ENCODE measurements around the gene STK32C. TPM values are rescaled to one million over a fixed set of nuclear protein-coding genes. Genes with fewer than 3 reads are reported as not detected.

Gene STK32C
- total and polyA plus RNA-seq, 10 donors, result 9.6 to 27.8 (median 15.7) TPM

GRCh38 chr10:132281915-132282666 lies 25.7 kb downstream of the STK32C start:
- Histone ChIP-seq H3K9me3 (no peaks in the 10 kb centered on the region), H3K4me3 (no peak overlapping the region), H3K27me3 (replicated peaks in 1 of 7) (peaks cover 0 to 14% (median 0%) of the 10 kb centered on the region in 7 donors), H3K4me1 (no peaks in the 10 kb centered on the region), H3K36me3 (no peaks in the 10 kb centered on the region), H3K27ac (no peak overlapping the region)
- TF ChIP-seq POLR2A (IDR thresholded peaks at IDR 0.05) (no peak), POLR2AphosphoS5 (IDR thresholded peaks at IDR 0.05) (no peak)
- TF ChIP-seq, protein P1, sequence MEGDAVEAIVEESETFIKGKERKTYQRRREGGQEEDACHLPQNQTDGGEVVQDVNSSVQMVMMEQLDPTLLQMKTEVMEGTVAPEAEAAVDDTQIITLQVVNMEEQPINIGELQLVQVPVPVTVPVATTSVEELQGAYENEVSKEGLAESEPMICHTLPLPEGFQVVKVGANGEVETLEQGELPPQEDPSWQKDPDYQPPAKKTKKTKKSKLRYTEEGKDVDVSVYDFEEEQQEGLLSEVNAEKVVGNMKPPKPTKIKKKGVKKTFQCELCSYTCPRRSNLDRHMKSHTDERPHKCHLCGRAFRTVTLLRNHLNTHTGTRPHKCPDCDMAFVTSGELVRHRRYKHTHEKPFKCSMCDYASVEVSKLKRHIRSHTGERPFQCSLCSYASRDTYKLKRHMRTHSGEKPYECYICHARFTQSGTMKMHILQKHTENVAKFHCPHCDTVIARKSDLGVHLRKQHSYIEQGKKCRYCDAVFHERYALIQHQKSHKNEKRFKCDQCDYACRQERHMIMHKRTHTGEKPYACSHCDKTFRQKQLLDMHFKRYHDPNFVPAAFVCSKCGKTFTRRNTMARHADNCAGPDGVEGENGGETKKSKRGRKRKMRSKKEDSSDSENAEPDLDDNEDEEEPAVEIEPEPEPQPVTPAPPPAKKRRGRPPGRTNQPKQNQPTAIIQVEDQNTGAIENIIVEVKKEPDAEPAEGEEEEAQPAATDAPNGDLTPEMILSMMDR (IDR thresholded peaks at IDR 0.05 in 8 of 11, conservative IDR thresholded peaks at IDR 0.05 in 3 of 11), result no peak
- peak; percentile 59 for DNase-seq
- intact Hi-C loops (cut with DNase I; ENCODE audit: low total_unique reads), result no loop called here
- WGBS, 5 donors, result 74 to 95% (median 84%) methylated on average over 24 to 34 of the region's 34 CpGs

GRCh38 chr10:132280646-132281074 lies 27.1 kb downstream of the STK32C start:
- no peaks in the 10 kb centered on the region for H3K9me3 ChIP-seq
- 90 to 95% (median 92%) methylated on average over 20 of the region's 20 CpGs for WGBS, 5 donors
- TF ChIP-seq, protein P1 (IDR thresholded peaks at IDR 0.05 in 8 of 11, conservative IDR thresholded peaks at IDR 0.05 in 3 of 11), result no peak
- TF ChIP-seq POLR2A (IDR thresholded peaks at IDR 0.05) (no peak), POLR2AphosphoS5 (IDR thresholded peaks at IDR 0.05) (no peak)
- no peak overlapping the region for H3K4me3 ChIP-seq
- no peak overlapping the region for H3K27ac ChIP-seq
- DNase-seq, result peak; percentile 36
- no peaks in the 10 kb centered on the region for H3K36me3 ChIP-seq
- H3K4me1 ChIP-seq, result no peaks in the 10 kb centered on the region
- peaks cover 0 to 14% (median 0%) of the 10 kb centered on the region in 7 donors for H3K27me3 ChIP-seq (replicated peaks in 1 of 7)
- intact Hi-C loops (cut with DNase I; ENCODE audit: low total_unique reads), result no loop called here

DNA sequence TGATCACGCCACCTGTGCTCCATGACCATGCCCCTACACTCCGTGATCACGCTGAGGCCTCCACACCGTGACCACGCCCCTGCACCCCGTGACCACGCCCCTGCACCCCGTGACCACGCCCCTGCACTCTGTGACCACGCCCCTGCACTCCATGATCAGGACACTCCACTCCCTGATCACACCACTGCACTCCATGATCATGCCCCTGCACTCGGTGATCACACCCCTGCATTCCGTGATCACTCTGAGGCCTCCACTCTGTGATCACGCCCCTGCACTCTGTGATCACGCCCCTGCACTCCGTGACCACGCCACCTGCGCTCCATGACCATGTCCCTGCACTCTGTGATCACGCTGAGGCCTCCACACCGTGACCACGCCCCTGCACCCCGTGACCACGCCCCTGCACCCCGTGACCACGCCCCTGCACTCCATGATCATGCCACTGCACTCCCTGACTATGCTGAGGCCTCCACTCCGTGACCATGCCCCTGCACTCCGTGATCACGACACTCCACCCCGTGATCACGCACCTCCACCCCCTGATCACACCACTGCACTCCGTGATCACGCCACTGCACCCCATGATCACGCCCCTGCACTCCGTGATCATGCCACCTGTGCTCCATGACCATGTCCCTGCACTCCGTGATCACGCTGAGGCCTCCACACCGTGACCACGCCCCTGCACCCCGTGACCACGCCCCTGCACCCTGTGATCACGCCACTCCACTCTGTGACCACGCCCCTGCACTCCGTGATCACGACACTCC lies 27.7 kb downstream of the STK32C start:
- Histone ChIP-seq H3K27ac (no peak overlapping the region), H3K27me3 (replicated peaks in 1 of 7) (peaks cover 0 to 14% (median 0%) of the 10 kb centered on the region in 7 donors), H3K4me1 (no peaks in the 10 kb centered on the region), H3K36me3 (no peaks in the 10 kb centered on the region), H3K4me3 (no peak overlapping the region), H3K9me3 (no peaks in the 10 kb centered on the region)
- TF ChIP-seq, protein P1 (IDR thresholded peaks at IDR 0.05 in 8 of 11, conservative IDR thresholded peaks at IDR 0.05 in 3 of 11), result no peak
- TF ChIP-seq POLR2A (IDR thresholded peaks at IDR 0.05) (no peak), POLR2AphosphoS5 (IDR thresholded peaks at IDR 0.05) (no peak)
- intact Hi-C loops (cut with DNase I; ENCODE audit: low total_unique reads), result no loop called here
- DNase-seq, result peak; percentile 36
- WGBS, 5 donors, result 85 to 94% (median 91%) methylated on average over 43 of the region's 43 CpGs

DNA sequence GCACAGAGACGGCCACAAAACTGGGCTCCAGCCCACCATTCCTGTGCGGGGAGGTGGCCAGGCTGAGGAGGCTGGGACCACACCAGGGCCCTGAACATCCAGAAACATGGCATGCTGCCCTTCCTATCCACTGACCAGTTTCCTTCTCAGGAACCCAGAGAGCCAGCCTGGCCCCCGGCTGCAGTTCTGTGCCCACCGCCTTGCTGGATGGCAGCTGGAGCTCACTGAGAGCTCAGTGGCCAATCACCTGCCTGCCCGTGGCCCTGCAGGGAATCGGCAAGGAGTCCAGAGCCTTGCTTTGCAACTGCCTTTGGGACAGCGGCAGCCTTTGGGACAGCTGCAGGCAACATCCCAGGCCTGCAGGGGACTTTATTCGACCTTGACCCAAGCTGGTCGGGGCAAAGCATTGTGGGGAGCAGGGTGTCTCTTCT lies 30.4 kb downstream of the STK32C start:
- Histone ChIP-seq H3K27me3 (replicated peaks in 1 of 7) (no peaks in the 10 kb centered on the region), H3K4me1 (no peaks in the 10 kb centered on the region), H3K36me3 (no peaks in the 10 kb centered on the region), H3K4me3 (no peak overlapping the region), H3K27ac (no peak overlapping the region), H3K9me3 (no peaks in the 10 kb centered on the region)
- intact Hi-C loops (cut with DNase I; ENCODE audit: low total_unique reads), result no loop called here
- TF ChIP-seq, protein P1 (IDR thresholded peaks at IDR 0.05 in 8 of 11, conservative IDR thresholded peaks at IDR 0.05 in 3 of 11), result no peak
- no peak for TF ChIP-seq POLR2A (IDR thresholded peaks at IDR 0.05)
- no peak for TF ChIP-seq POLR2AphosphoS5 (IDR thresholded peaks at IDR 0.05)
- WGBS, 5 donors, result 70 to 93% (median 84%) methylated on average over 8 to 9 of the region's 9 CpGs
- no peak for DNase-seq

All from spleen (tissue), 11 donors.